CD4-positive, alpha-beta T cell treated with Interferon alpha-2 for 1 hour (primary cell): ENCODE data around the gene IFT52.
"Not testable (repeated sequence)": the region's sequence is repeated elsewhere in the genome, so short reads cannot be mapped to it uniquely, and the experiment has no call there.

Source experiments
- DNase-seq, 2 donors: peaks; one replicate each; pipeline ENCODE4 v3.0.0-alpha.2; 2020 to 2022

The IFT52 gene

GRCh38 chr20:43655176-43655575, 64.4 kb downstream of the IFT52 start:
- DNase-seq: not testable (repeated sequence)

- DNase-seq: no peak
Observed at GRCh38 chr20:43655937-43656336, 65.2 kb downstream of the IFT52 start.

DNA sequence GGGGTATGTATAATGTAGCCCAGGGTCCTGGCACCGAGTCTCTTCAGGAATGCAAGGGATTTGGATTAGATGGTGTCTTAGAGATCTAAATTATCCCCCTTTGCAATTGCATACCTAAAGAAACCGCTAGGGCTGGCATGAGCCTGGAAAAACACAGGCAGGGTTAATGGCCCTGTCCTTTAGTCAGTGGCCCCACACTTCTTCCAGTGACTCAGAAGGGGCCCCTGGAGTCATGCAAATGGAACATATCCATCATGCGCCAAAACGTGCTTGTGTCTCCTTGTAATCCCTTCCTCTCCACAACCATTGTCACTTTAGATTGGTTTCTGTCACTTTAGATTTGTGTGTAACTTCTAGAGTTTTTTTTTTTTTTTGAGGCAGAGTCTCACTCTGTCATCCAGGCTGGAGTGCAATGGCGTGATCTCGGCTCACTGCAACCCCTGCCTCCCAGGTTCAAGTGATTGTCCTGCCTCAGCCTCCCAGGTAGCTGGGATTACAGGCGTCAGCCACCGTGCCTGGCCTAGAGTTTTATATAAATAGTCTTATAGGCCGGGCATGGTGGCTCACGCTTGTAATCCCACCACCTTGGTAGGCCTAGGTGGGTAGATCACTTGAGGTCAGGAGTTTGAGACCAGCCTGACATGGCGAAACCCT, 67.5 kb downstream of the IFT52 start:
- DNase-seq: peak in 1 of 2 donors; percentile 11

DNA sequence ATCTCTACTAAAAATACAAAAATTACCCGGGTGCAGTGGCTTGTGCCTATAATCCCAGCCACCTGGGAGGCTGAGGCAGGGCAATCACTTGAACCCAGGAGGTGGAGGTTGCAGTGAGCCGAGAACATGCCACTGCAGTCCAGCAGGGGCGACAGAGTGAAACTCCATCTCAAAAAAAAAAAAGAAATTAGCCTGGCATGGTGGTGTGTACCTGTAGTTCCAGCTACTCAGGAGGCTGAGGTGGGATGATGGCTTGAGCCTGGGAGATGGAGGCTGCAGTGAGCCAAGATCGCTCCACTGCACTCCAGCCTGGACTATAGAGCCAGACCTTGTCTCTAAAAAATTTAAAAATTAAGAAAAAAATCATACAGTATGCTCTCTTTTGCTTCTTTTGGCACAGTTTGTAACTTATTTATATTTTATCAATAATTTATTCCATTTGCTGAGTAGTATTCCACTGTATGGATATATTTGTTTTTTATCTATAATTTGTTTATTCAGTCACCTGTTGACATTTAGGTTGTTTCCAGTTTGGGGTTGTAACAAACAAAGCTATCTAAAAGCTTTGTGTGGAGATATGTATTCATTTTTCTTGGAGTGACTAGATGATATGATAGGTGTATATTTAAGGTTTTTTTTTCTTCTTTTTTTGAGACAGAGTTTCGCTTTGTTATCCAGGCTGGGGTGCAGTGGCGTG, 68.1 kb downstream of the IFT52 start:
- DNase-seq: peak in 1 of 2 donors; percentile 10

DNA sequence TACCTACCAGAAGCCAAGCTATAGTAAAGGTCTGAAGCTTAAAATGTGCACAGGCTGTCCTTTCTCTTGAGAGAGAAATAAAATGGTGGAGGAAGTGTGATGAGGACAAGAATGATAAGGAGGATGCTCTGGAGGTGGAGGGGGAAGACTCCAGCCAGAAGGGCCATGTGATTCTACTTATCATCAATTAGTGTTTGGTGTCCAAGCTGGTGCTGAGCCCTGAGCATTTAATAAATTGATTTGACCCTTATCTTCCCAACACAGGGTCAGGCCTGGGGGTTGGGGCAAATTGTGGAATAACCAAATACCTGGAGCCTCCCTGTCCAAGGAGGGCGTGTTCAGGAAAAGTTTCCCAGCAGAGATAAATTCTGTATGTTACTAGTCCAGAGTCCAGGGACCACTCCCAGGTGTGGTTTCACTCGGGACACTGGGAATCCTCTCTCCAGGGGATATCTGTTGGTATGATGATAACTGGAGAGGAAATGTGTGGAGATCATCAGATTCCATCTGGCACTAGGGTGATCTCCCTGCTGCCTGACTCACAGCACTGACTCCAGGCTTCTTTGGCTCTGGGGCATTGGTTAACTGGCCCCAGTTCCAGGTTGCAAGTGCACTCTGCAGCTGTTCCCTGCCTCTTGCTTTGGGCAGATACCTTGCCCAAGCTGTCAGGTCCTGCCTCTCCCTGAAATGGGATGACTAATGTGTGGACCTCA, 72.4 kb downstream of the IFT52 start:
- DNase-seq: no peak

DNA sequence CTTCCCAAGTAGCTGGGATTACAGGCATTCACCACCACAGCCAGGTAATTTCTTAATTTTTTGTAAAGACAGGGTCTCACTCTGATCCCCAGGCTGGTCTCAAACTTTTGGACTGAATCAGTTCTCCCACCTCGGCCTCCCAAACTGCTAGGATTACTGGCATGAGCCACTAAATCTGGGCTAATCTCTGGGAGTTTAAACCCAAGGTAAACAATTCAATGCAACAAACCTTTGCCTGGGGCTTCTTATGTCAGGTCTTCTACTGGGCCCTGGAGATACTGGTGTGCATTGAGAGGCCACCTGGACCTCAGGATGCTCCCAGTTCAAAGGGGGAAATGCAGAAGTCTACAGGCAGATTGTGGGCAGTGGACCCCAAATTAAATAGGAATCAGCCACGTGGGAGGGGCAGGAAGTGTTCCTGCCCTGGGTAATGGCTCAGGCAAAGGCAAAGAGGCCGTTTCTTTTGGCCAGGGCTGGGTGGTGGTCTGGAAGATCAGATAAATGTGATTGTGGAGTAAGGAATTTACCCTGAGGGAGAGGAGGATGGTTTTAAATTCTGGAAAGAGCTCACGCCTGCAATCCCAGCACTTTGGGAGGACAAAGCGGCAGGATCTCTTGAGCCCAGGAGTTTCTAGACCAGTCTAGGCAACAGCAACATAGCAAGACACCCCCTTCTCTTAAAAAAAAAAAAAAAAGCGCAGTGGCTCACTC, 74.9 kb downstream of the IFT52 start:
- no peak for DNase-seq

GRCh38 chr20:43666376-43667328, 75.9 kb downstream of the IFT52 start, which contains the start of gene MYBL2:
Gene MYBL2, plus strand, starts transcription at chr20:43667114. Its CDS starts 170 bp downstream, at chr20:43667284.
- peak; percentile 72 to 77 for DNase-seq

- no peak for DNase-seq
Observed at GRCh38 chr20:43667341-43668132, 76.8 kb downstream of the IFT52 start.

GRCh38 chr20:43669332-43669731, 78.6 kb downstream of the IFT52 start:
- DNase-seq: no peak

DNA sequence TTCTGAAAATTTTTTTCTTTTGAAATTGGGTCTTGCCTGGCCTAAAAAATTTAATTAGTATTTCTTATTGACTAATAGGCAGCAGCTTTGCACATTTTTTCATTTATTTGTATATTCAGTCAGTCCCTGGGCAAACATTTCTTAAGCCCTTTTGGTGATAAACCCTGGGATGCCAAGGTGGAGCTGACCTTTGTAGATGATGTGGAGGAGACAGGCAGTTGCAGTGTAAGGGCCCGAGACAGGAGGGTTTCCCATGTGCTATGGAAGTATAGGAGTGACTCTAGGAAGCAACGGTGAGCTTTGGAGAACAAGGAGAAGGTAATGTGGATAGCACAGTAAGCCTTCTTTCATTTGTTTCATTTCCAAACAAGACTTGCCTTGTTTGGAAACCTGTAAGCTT, 79.7 kb downstream of the IFT52 start:
- no peak for DNase-seq

DNA sequence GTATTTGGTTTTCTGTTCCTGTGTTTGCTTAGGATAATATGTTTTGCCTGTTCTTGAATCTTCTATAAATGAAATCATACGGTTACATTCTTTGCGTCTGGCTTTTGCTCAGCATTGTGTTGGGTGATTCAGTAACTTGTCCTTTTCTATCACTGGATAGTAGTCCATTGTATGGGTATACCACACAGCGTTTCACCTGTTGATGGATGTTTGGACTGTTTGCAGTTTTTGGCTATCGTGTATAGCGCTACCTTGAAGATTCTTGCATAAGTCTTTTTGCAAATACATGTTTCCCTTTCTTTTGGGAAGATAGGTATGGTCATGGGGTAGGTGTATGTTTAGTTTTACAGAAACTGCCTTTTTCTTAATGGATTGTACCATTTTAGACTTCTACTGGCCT, 85.6 kb downstream of the IFT52 start:
- no peak for DNase-seq

DNA sequence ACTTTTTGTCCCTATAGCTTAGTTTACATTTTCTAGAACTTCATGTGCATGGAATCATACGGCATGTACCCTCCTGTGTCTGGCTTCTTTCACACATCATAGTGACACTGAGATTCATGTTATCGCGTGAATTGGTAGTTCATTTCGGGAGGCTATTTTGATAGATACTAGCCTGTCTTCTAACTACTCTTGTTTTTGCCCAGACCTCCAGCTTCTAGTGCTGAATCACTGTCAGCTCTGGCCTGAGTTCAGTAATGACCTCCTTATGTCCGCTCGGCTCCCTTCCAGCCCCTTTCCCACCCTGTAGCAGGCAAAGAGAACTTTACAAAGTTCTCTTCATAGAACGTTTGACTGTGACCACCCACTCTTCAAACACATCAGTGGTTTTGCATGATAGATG, 90.2 kb downstream of the IFT52 start:
- no peak for DNase-seq

DNA sequence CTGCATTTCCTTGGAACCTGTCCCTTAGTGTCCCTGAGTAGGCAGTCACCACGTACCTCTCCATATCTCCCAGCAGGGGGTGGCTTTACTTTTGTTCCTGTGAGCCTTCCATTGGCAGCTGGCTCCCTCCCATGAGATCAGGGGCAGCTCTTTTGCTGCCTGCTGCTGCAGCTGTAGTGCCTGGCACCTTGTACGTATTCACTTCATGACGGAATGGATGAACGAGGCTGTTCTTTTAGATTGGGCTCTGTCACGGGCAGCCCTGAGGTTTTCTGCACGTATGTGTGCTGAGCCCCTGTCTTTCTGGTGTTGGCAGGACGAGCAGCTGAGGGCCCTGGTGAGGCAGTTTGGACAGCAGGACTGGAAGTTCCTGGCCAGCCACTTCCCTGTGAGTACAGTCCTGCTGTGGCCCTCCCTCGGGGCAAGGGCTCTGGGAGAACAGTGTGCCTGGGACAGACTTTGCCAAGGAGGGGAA, 90.8 kb downstream of the IFT52 start:
- DNase-seq: peak in 1 of 2 donors; percentile 26

DNA sequence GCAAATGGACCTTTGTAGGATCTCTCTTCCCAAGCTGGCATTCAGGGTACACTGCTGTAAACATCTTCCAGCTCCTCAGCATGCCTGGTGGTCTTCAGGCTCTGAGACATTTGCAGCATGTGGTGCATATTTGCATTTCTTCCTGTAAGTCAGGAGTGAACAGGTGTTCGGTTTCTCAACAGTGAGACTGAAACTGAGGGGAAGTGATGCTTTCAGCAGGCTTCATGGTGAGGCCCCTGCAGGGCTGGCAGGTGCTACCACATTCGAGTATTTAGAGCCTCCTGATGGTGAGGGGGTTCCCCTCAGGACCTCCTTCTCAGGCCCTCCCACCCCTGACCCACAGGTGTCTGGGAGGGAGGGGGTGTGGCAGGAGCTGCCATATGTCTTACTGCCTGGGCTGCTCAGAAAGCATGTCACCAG, 91.3 kb downstream of the IFT52 start:
- peak; percentile 30 to 86 for DNase-seq

DNA sequence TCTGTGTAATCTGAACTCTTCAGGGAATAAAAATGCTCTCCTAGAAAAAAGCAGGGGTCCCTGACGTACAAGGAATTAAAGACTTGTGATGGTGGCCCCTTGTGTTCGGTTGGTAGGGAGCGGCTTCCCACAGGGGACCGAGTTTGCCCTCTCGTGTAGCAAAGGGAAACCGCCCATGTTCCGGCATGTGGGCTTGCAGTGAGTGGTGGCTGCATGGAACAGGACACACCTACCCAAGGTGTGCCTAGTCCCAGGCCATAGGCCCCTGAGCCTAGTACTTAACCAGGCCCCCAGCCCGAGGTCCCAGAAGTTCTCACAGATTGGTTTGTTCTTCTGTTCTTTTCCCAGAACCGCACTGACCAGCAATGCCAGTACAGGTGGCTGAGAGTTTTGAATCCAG, 91.7 kb downstream of the IFT52 start:
- peak in 1 of 2 donors; percentile 7 for DNase-seq

DNA sequence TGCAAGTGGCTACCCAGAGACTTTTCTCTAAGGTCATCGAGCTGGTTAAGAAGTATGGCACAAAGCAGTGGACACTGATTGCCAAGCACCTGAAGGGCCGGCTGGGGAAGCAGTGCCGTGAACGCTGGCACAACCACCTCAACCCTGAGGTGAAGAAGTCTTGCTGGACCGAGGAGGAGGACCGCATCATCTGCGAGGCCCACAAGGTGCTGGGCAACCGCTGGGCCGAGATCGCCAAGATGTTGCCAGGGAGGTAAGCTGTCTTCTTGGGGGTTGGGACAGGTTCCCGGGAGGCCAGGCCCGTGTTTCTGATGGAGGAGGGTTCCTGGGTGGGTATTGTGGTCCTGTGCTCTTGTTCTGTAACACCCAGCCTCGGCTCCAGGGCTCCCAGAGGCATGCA, 96.1 kb downstream of the IFT52 start:
- no peak for DNase-seq

DNA sequence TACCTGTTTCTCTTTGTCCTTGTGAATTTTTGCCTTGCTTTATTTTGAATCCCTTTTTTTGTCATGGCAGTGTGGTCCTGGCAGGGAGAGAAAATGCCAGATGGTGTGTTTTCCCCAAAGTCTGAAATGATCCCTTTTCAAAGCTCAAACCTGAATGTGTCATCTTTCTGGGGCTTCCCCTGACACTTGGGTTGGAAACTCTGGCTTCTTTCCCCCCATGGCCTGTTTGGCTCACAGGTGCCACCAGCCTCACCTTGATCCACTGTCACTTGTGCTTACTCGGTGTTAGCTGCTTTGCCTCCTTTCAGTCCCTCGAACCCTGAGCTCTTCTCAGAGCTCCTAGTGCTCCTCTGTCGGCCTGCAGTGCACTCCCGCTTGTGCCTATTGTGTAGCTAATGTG, 98.4 kb downstream of the IFT52 start:
- no peak for DNase-seq

GRCh38 chr20:43690943-43691598, 100.3 kb downstream of the IFT52 start:
- DNase-seq: no peak

DNA sequence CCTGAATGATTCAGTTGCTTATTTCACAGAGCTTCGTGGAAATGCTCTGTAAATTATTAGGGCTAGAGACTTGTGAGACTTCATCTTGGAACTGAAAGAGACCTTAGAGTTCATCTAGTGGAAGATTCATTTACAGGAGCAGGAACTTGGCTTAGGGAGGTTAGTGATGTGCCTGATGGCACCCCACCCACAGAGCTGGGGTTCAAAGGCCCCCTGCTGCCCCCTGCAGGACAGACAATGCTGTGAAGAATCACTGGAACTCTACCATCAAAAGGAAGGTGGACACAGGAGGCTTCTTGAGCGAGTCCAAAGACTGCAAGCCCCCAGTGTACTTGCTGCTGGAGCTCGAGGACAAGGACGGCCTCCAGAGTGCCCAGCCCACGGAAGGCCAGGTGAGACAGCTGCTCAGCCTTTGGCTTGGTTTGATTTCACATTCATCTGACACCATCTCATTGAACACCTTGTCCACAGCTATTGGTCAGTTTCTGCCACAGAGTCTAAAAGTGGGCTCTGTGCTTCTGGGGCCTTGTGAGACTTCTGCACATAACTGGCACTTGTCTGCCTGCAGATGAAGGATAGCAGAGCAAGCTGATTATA, 101.3 kb downstream of the IFT52 start:
- peak; percentile 57 to 59 for DNase-seq

GRCh38 chr20:43694763-43695162, 104.0 kb downstream of the IFT52 start:
- no peak for DNase-seq
